DMS114 treated with DMSO at 0.1 percent for 48 hours (cell line): ENCODE results near the gene ATP2B1.

Experiments used
- DNase-seq: peaks from one replicate; lab custom pipeline; 2025; ENCODE audit not compliant: unreplicated experiment; lab: John Stamatoyannopoulos, UW

ATP2B1 gene

DNA sequence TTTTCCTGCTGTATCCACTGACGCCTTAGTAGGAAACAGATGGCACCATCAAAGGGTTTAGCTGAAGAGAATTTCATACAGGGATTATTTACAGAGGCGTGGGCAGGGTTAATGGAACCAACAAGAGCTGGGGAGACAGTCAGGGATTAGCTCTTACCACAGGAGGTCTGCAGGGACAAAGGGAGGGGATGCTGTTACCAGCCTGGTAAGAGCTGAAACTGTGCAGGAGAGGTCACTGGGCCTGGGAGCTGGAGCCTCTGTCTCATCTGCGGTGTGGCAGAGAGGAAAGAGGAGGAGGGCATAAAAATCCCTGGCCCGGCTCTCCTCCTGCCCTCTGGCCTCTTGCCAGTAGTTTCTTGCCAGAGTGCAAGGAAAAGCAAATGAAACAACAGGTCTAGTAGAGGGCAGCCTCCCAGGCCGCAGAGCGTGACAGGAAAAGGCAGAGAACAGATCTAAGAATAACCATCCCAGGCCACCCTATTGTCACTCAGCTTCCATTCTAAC is 163.9 kb downstream of the ATP2B1 start:
- DNase-seq = no peak

DNA sequence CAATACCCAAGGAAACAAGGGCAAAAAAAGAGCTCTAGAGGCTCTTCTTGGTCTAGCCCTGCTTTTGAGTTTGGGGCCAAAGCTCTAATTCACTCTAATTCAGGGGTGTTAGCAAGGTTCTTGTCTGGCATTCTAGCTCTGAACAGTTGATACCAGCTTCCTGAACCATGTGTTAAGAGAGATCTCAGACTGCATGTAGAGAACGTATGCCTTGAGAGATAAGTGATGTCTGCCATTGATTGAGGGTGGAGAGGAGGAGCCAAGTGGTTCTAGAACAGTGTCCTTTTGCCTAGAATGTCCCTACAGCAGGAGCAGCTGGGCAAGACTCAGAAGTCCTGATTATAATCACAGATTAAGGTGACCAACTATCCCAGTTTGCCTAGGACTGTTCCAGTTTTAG is 164.6 kb downstream of the ATP2B1 start:
- DNase-seq = no peak

DNA sequence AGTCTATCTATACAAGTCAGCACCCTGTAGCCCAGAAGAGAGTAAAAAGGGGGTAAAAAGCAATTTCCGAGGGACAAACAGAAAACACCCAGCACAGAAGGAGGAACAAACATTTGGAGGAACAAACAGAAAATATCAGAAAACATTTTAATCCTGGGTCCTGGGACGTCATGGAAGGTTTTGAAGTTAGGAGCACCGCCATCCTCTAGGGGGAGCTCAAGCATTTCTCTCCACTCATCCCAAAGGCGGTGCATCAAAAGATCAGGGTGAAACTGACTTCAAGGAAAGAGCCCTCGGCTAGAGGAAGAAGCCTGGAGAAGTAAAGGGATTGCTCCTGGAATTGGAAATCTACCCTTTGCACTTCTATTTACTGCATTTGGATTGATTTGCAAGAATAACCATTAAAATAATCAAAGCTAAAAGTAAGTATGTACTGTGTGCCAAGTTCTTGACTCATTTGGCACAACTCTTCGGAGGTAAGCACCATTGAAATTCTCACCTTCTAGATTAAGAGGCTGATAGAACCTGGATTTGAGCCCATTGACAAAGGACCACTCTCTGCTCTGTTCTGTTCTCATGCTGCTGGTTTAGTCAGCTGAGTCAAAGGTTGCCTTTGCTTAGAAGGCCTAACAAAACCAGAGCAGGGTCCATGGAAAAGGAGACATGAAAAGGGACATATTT is 165.6 kb downstream of the ATP2B1 start:
- DNase-seq = peak; percentile 65

DNA sequence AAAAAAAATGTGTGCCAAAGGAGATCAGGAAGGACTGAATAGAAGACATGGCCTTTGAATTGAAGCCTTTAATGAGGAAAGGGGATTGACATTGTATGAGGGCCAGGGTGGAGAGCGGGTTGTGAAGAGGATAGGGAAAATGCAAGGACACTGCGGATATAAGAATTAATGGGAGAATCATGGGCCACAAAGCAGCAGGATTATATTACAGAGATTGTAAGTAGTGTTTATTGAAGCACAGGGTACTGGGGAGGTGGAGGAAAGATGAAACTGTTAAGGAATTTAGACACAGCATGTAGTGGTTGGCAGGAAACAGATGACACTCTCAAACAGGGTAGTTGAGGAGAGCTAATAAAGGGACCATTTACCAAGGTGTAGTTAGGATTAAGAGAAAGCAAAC is 166.4 kb downstream of the ATP2B1 start:
- DNase-seq = no peak

DNA sequence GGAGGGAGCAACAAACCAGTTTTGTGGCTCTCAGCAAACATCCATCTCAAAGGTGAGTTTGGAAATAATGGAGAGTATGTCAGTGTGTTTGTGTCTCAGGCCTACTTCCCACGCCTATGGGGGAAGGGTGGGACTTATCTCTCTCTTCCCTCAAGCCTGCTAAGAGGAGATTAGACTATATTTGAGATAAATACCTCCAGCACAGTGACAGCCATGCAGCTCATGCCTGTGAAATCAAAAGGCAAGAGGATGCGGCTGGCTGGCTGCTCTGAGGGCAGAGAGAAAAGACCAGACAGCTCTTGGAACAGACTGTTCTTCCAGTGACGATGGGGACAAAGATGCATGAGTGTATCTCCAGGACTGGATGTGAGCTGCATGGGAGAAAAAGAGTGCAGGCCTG is 168.1 kb downstream of the ATP2B1 start:
- DNase-seq = no peak

DNA sequence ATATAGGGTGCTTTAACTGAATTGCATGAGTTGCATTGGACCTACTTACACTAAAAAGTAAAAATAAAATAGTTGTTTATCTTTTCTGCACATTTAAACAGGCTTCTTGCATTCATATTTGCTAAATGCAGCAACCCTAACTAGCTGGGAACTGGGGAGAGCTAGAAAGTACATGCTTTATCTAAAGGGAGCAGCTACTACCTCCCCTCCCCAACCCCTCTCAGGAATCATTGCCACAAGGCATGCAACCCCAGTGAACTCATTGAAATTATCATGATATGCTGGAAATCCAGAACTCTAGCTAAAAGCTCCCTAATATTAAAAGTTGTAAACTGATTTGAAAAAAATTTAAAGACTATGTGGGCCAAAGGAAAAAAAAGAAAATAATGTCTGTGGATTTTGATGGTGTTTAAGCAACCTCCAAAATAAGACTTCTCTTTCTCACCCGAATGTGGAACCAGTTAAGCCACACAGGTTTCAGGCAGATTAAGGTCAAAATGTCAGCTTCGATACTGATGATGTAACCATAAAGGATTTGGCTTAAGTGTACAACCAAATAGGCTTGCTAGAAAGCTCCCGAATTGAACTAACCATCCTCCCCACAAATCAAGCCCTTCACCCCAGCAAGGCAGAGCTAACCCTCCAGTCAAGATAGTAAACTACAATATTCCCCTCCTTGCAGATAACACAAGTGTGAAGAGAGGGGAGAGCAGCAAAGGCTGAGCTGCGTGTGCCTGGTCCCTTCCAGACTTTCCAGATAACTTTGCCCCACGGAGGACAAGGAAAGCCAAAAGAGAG is 169.0 kb downstream of the ATP2B1 start:
- no peak for DNase-seq

DNA sequence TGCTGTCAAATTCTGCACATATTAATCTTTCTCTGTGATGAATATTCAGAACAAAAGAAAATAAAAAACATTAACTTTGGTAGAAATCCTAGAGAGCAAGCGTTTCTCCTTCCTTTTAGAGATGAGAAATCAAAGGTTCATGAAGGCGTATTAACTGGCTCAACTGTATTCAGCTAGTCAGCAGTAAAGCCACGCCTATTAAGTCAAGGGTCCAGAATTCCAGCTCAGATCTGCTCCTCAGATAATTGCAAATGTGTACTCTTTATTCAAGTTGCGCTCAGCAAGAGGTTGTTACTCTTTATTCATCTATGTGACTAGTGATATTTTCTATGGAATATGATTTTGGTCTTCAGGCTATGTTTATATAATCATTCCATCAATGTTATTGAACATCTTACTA is 169.7 kb downstream of the ATP2B1 start:
- DNase-seq = no peak
